WTC11 (cell line): Measurements from ENCODE around the gene STAB2. TPM values are rescaled to one million over a fixed set of nuclear protein-coding genes. Genes with fewer than 3 reads are reported as not detected.

Experiments used
- ATAC-seq: fragments of 200-7000 bp; cut with Tn5 transposase; 2 replicates; pipeline ENCODE4 v1.10.0; 2021; ENCODE audit warnings: mild to moderate bottlenecking, moderate library complexity
- CTCF ChIA-PET: fragments of 300-600 bp; sonication (Branson Sonifier 250); formaldehyde crosslinking; loops from one replicate; lab custom pipeline; 2021; ENCODE audit warnings: antibody characterized with exemption; lab: Charles Lee
- POLR2A ChIA-PET: fragments of 350-600 bp; sonication (Branson Sonifier 250); formaldehyde crosslinking; loops from one replicate; lab custom pipeline; 2021; ENCODE audit warnings: antibody characterized with exemption; lab: Charles Lee
- DNase-seq: peaks from one replicate; pipeline ENCODE4 v3.0.0; 2021; ENCODE audit warnings: low spot score
- H3K27ac Mint-ChIP-seq: 2 replicates; pipeline ENCODE4 v1.8.0; 2021; ENCODE audit warnings: mixed read lengths
- H3K27me3 Mint-ChIP-seq: 2 replicates; pipeline ENCODE4 v1.8.0; 2021; ENCODE audit warnings: low read depth, mild to moderate bottlenecking, moderate library complexity, mixed read lengths
- H3K36me3 Mint-ChIP-seq: 2 replicates; pipeline ENCODE4 v1.8.0; 2021; ENCODE audit warnings: mixed read lengths
- H3K4me1 Mint-ChIP-seq: 2 replicates; pipeline ENCODE4 v1.8.0; 2022; ENCODE audit warnings: mixed read lengths
- H3K4me3 Mint-ChIP-seq: 2 replicates; pipeline ENCODE4 v1.8.0; 2021; ENCODE audit warnings: mild to moderate bottlenecking, moderate library complexity, mixed read lengths
- H3K9me3 Mint-ChIP-seq: 2 replicates; pipeline ENCODE4 v1.8.0; 2021; ENCODE audit warnings: mixed read lengths
- ETV6 ChIP-seq: sonication (generic); formaldehyde crosslinking; IDR thresholded peaks from 2 replicates; pipeline ENCODE4 v1.8.1; 2022; ENCODE audit warnings: mild to moderate bottlenecking, missing genetic modification reagents
- FOXJ3 ChIP-seq: sonication (generic); formaldehyde crosslinking; IDR thresholded peaks from 2 replicates; pipeline ENCODE4 v1.9.0; 2021; ENCODE audit warnings: missing genetic modification reagents, mild to moderate bottlenecking, borderline replicate concordance
- FOXP1 ChIP-seq: sonication (generic); formaldehyde crosslinking; IDR thresholded peaks from 2 replicates; pipeline ENCODE4 v1.8.0; 2022; ENCODE audit warnings: missing genetic modification reagents, mild to moderate bottlenecking, moderate library complexity, borderline replicate concordance
- JAZF1 ChIP-seq: fragments of 250-450 bp; sonication (Bioruptor Pico); IDR thresholded peaks from 2 replicates; pipeline ENCODE4 v1.9.0; 2021; ENCODE audit warnings: moderate library complexity, mild to moderate bottlenecking, inconsistent platforms
- MAX ChIP-seq: sonication (generic); formaldehyde crosslinking; IDR thresholded peaks from 2 replicates; pipeline ENCODE4 v1.8.0; 2022; ENCODE audit warnings: mild to moderate bottlenecking, missing genetic modification reagents
- NFE2L1 ChIP-seq: sonication (generic); formaldehyde crosslinking; IDR thresholded peaks from 2 replicates; pipeline ENCODE4 v1.8.1; 2023; ENCODE audit warnings: missing genetic modification reagents
- NFYB ChIP-seq: sonication (generic); formaldehyde crosslinking; conservative IDR thresholded peaks from 2 replicates; pipeline ENCODE4 v1.8.0; 2022; ENCODE audit warnings: low read depth, missing genetic modification reagents
- NR3C1 ChIP-seq: sonication (generic); formaldehyde crosslinking; conservative IDR thresholded peaks from 2 replicates; pipeline ENCODE4 v1.8.1; 2023; ENCODE audit warnings: low read depth, mild to moderate bottlenecking, missing genetic modification reagents
- OVOL2 ChIP-seq: fragments of 250-450 bp; sonication (Bioruptor Pico); IDR thresholded peaks from 2 replicates; pipeline ENCODE4 v1.9.0; 2021; ENCODE audit warnings: mild to moderate bottlenecking, borderline replicate concordance
- SMAD3 ChIP-seq: sonication (generic); formaldehyde crosslinking; IDR thresholded peaks from 2 replicates; pipeline ENCODE4 v1.8.0; 2022; ENCODE audit warnings: missing genetic modification reagents, mild to moderate bottlenecking, borderline replicate concordance
- TEAD4 ChIP-seq: sonication (generic); formaldehyde crosslinking; IDR thresholded peaks from 2 replicates; pipeline ENCODE4 v1.8.0; 2022; ENCODE audit warnings: mild to moderate bottlenecking, missing genetic modification reagents
- USF2 ChIP-seq: sonication (generic); formaldehyde crosslinking; IDR thresholded peaks from 2 replicates; pipeline ENCODE4 v1.8.1; 2023; ENCODE audit warnings: mild to moderate bottlenecking, missing genetic modification reagents, moderate library complexity
- ZBTB21 ChIP-seq: sonication (generic); formaldehyde crosslinking; IDR thresholded peaks from 2 replicates; pipeline ENCODE4 v1.8.1; 2023; ENCODE audit warnings: mild to moderate bottlenecking, missing genetic modification reagents, borderline replicate concordance
- ZMAT4 ChIP-seq: fragments of 250-450 bp; sonication (Bioruptor Pico); IDR thresholded peaks from 2 replicates; pipeline ENCODE4 v1.9.0; 2021; ENCODE audit warnings: mild to moderate bottlenecking
- ZNF121 ChIP-seq: sonication (generic); formaldehyde crosslinking; IDR thresholded peaks from 2 replicates; pipeline ENCODE4 v1.8.0; 2023; ENCODE audit warnings: missing genetic modification reagents
- ZNF232 ChIP-seq: sonication (generic); formaldehyde crosslinking; IDR thresholded peaks from 2 replicates; pipeline ENCODE4 v1.8.0; 2022; ENCODE audit warnings: mild to moderate bottlenecking, missing genetic modification reagents
- ZNF317 ChIP-seq: sonication (generic); formaldehyde crosslinking; IDR thresholded peaks from 2 replicates; pipeline ENCODE4 v1.8.1; 2023; ENCODE audit warnings: low read depth, mild to moderate bottlenecking, moderate library complexity, missing genetic modification reagents, borderline replicate concordance
- total RNA-seq: library from RNA; stranded (reverse); gene quantifications from 3 replicates; pipeline ENCODE4 v1.2.3, GENCODE V29; 2021
- TF ChIP-seq, protein P1 (sequence below): sonication (generic); formaldehyde crosslinking; IDR thresholded peaks from 2 replicates; pipeline ENCODE4 v1.8.0; 2023; ENCODE audit warnings: missing genetic modification reagents, mild to moderate bottlenecking, borderline replicate concordance
- TF ChIP-seq, protein P2 (sequence below): sonication (generic); formaldehyde crosslinking; IDR thresholded peaks from 2 replicates; pipeline ENCODE4 v1.8.1; 2023; ENCODE audit warnings: mild to moderate bottlenecking, moderate library complexity, missing genetic modification reagents
- TF ChIP-seq, protein P3 (sequence below): fragments of 250-450 bp; sonication (Bioruptor Pico); IDR thresholded peaks from 2 replicates; pipeline ENCODE4 v1.8.0; 2021; ENCODE audit warnings: mild to moderate bottlenecking
- TF ChIP-seq, protein P4 (sequence below): sonication (generic); formaldehyde crosslinking; IDR thresholded peaks from 2 replicates; pipeline ENCODE4 v1.8.1; 2023; ENCODE audit warnings: mild to moderate bottlenecking, missing genetic modification reagents
- TF ChIP-seq, protein P5 (sequence below): sonication (generic); formaldehyde crosslinking; IDR thresholded peaks from 2 replicates; pipeline ENCODE4 v1.8.0; 2023; ENCODE audit warnings: missing genetic modification reagents
- TF ChIP-seq, protein P6 (sequence below): sonication (generic); formaldehyde crosslinking; IDR thresholded peaks from 2 replicates; pipeline ENCODE4 v1.8.1; 2022; ENCODE audit warnings: mild to moderate bottlenecking, missing genetic modification reagents, moderate library complexity, borderline replicate concordance

The STAB2 gene
- total RNA-seq, 1 experiment from 2014 or later: 0.48 TPM

GRCh38 chr12:103664626-103665025, 77.6 kb downstream of the STAB2 start (continued):
- TF ChIP-seq ZNF121 (CRISPR knock-in tag) (no peak), USF2 (CRISPR knock-in tag) (no peak), SMAD3 (CRISPR knock-in tag) (no peak), TEAD4 (no peak), ZBTB21 (CRISPR knock-in tag) (no peak), ZNF232 (no peak), ZNF317 (CRISPR knock-in tag) (no peak)
- TF ChIP-seq, protein P1, sequence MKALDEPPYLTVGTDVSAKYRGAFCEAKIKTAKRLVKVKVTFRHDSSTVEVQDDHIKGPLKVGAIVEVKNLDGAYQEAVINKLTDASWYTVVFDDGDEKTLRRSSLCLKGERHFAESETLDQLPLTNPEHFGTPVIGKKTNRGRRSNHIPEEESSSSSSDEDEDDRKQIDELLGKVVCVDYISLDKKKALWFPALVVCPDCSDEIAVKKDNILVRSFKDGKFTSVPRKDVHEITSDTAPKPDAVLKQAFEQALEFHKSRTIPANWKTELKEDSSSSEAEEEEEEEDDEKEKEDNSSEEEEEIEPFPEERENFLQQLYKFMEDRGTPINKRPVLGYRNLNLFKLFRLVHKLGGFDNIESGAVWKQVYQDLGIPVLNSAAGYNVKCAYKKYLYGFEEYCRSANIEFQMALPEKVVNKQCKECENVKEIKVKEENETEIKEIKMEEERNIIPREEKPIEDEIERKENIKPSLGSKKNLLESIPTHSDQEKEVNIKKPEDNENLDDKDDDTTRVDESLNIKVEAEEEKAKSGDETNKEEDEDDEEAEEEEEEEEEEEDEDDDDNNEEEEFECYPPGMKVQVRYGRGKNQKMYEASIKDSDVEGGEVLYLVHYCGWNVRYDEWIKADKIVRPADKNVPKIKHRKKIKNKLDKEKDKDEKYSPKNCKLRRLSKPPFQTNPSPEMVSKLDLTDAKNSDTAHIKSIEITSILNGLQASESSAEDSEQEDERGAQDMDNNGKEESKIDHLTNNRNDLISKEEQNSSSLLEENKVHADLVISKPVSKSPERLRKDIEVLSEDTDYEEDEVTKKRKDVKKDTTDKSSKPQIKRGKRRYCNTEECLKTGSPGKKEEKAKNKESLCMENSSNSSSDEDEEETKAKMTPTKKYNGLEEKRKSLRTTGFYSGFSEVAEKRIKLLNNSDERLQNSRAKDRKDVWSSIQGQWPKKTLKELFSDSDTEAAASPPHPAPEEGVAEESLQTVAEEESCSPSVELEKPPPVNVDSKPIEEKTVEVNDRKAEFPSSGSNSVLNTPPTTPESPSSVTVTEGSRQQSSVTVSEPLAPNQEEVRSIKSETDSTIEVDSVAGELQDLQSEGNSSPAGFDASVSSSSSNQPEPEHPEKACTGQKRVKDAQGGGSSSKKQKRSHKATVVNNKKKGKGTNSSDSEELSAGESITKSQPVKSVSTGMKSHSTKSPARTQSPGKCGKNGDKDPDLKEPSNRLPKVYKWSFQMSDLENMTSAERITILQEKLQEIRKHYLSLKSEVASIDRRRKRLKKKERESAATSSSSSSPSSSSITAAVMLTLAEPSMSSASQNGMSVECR (CRISPR knock-in tag): no peak
- TF ChIP-seq, protein P2, sequence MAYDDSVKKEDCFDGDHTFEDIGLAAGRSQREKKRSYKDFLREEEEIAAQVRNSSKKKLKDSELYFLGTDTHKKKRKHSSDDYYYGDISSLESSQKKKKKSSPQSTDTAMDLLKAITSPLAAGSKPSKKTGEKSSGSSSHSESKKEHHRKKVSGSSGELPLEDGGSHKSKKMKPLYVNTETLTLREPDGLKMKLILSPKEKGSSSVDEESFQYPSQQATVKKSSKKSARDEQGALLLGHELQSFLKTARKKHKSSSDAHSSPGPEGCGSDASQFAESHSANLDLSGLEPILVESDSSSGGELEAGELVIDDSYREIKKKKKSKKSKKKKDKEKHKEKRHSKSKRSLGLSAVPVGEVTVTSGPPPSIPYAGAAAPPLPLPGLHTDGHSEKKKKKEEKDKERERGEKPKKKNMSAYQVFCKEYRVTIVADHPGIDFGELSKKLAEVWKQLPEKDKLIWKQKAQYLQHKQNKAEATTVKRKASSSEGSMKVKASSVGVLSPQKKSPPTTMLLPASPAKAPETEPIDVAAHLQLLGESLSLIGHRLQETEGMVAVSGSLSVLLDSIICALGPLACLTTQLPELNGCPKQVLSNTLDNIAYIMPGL: no peak
- TF ChIP-seq, protein P3, sequence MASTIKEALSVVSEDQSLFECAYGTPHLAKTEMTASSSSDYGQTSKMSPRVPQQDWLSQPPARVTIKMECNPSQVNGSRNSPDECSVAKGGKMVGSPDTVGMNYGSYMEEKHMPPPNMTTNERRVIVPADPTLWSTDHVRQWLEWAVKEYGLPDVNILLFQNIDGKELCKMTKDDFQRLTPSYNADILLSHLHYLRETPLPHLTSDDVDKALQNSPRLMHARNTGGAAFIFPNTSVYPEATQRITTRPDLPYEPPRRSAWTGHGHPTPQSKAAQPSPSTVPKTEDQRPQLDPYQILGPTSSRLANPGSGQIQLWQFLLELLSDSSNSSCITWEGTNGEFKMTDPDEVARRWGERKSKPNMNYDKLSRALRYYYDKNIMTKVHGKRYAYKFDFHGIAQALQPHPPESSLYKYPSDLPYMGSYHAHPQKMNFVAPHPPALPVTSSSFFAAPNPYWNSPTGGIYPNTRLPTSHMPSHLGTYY (CRISPR knock-in tag): no peak

- no peak overlapping the region for H3K27ac Mint-ChIP-seq
- CTCF ChIA-PET: interaction anchor here (2.0 to 3.2 kb wide), 2 partner anchors 33 to 37 kb away, joined by 4 to 12 read pairs; no protein-coding TSS in a partner anchor
- TF ChIP-seq JAZF1 (CRISPR knock-in tag) (no peak), NR3C1 (CRISPR knock-in tag) (no peak), MAX (CRISPR knock-in tag) (no peak), ZMAT4 (CRISPR knock-in tag) (no peak), FOXP1 (CRISPR knock-in tag) (no peak), FOXJ3 (CRISPR knock-in tag) (no peak), NFYB (CRISPR knock-in tag) (no peak), OVOL2 (no peak), NFE2L1 (CRISPR knock-in tag) (no peak), ZNF317 (CRISPR knock-in tag) (no peak), ETV6 (CRISPR knock-in tag) (no peak)
- TF ChIP-seq, protein P3 (CRISPR knock-in tag): no peak
- TF ChIP-seq, protein P4, sequence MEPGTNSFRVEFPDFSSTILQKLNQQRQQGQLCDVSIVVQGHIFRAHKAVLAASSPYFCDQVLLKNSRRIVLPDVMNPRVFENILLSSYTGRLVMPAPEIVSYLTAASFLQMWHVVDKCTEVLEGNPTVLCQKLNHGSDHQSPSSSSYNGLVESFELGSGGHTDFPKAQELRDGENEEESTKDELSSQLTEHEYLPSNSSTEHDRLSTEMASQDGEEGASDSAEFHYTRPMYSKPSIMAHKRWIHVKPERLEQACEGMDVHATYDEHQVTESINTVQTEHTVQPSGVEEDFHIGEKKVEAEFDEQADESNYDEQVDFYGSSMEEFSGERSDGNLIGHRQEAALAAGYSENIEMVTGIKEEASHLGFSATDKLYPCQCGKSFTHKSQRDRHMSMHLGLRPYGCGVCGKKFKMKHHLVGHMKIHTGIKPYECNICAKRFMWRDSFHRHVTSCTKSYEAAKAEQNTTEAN (CRISPR knock-in tag): no peak
- TF ChIP-seq, protein P5, sequence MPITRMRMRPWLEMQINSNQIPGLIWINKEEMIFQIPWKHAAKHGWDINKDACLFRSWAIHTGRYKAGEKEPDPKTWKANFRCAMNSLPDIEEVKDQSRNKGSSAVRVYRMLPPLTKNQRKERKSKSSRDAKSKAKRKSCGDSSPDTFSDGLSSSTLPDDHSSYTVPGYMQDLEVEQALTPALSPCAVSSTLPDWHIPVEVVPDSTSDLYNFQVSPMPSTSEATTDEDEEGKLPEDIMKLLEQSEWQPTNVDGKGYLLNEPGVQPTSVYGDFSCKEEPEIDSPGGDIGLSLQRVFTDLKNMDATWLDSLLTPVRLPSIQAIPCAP (CRISPR knock-in tag): no peak
- TF ChIP-seq, protein P6, sequence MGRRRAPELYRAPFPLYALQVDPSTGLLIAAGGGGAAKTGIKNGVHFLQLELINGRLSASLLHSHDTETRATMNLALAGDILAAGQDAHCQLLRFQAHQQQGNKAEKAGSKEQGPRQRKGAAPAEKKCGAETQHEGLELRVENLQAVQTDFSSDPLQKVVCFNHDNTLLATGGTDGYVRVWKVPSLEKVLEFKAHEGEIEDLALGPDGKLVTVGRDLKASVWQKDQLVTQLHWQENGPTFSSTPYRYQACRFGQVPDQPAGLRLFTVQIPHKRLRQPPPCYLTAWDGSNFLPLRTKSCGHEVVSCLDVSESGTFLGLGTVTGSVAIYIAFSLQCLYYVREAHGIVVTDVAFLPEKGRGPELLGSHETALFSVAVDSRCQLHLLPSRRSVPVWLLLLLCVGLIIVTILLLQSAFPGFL (CRISPR knock-in tag): no peak
These were observed 78.9 kb downstream of the STAB2 start for GRCh38 chr12:103665971-103666370.

More at GRCh38 chr12:103665971-103666370, 78.9 kb downstream of the STAB2 start:
- Mint-ChIP-seq H3K27me3 (no peaks in the 10 kb centered on the region; the same call in 1 of the 2 replicates), H3K36me3 (no peaks in the 10 kb centered on the region), H3K4me3 (no peak overlapping the region), H3K4me1 (peaks cover 38% of the 10 kb centered on the region), H3K9me3 (peaks cover under 1% of the 10 kb centered on the region; the same call in 1 of the 2 replicates)
- POLR2A ChIA-PET: no interaction called here
- DNase-seq (peak; percentile 23), ATAC-seq (peak; percentile 51)
